ENCODE measurements around the gene SMPD3.

DNA sequence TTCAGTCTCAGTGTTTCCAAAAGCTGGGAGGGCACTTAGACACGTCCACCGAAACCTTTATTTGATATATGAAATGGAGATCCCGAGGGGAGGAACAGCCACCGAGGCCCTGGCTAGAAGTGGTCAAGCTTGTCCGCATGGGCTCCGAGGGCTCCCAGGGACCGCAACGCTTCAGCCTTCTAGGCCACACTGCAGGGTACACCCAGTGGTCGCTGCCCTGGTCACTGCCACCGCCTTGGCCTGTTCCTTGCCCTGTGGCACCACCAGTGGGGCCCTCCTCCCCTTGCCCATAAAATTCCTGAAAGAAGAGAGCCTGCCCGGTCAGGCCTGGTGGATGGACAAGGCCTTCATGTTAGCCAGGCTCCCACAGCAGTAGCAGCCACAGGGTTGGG is 43.8 kb upstream of the SMPD3 start:
- TF ChIP-seq KDM5A (IDR thresholded peaks at IDR 0.05) (no peak), CBX2 (IDR thresholded peaks at IDR 0.05; ENCODE audit: borderline replicate concordance, low read depth) (no peak), POLR2A (IDR thresholded peaks at IDR 0.05; ENCODE audit: low read length) (no peak), EP300 (IDR thresholded peaks at IDR 0.05) (no peak), CHD2 (IDR thresholded peaks at IDR 0.05; ENCODE audit: low read length, partially characterized antibody) (no peak)
